Type B pancreatic cell (in vitro differentiated cells): ENCODE measurements around the gene DENND6A. TPM values are rescaled to one million over a fixed set of nuclear protein-coding genes. Genes with fewer than 3 reads are reported as not detected.

ENCODE experiments used
- DNase-seq: peaks from one replicate; pipeline ENCODE4 v3.0.0; 2021; ENCODE audit warnings: mixed read lengths; ENCODE audit not compliant: unreplicated experiment; ENCODE audit errors: extremely low spot score
- H3K27ac Mint-ChIP-seq: 2 replicates; pipeline ENCODE4 v1.8.0; 2021; ENCODE audit warnings: mild to moderate bottlenecking, mixed read lengths
- H3K27me3 Mint-ChIP-seq: 2 replicates; pipeline ENCODE4 v1.8.0; 2021; ENCODE audit warnings: mixed read lengths
- H3K36me3 Mint-ChIP-seq: 2 replicates; pipeline ENCODE4 v1.8.0; 2021; ENCODE audit warnings: mixed read lengths
- H3K4me1 Mint-ChIP-seq: one replicate; pipeline ENCODE4 v1.8.0; 2021; ENCODE audit warnings: mixed read lengths; ENCODE audit not compliant: unreplicated experiment
- H3K4me3 Mint-ChIP-seq: 2 replicates; pipeline ENCODE4 v1.8.0; 2021; ENCODE audit warnings: mild to moderate bottlenecking, mixed read lengths
- H3K9me3 Mint-ChIP-seq: 2 replicates; pipeline ENCODE4 v1.8.0; 2021; ENCODE audit warnings: mixed read lengths
- total RNA-seq: library from RNA; stranded (reverse); gene quantifications from 2 replicates; pipeline ENCODE4 v1.2.1, GENCODE V29; 2021; ENCODE audit warnings: low replicate concordance
- TF ChIP-seq, protein P1 (sequence below): fragments of 200-600 bp; sonication (generic); conservative IDR thresholded peaks from 2 replicates; pipeline ENCODE4 v1.5.0; 2021; ENCODE audit warnings: antibody characterized with exemption, mild to moderate bottlenecking

Gene DENND6A
- total RNA-seq, 1 donor from 2014 or later = 31.2 TPM

DNA sequence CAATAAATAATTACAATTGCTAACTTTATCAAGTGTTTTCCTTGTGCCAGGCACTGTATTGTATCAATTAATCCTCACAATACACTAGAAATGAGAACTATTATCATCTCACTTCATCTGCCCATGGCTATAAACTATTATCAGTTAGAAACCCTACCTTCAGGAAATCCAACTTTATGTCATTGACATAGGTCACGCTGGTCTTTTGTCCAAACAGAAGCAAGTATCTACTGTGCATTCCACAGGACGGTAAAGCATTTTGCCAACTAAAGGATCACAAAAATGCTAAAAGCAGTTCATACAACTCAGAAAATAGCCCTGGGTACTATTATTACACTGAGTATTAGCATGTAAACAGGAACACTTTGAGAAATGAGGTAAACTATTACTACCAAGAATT is 9.6 kb downstream of the DENND6A start:
- TF ChIP-seq, protein P1, sequence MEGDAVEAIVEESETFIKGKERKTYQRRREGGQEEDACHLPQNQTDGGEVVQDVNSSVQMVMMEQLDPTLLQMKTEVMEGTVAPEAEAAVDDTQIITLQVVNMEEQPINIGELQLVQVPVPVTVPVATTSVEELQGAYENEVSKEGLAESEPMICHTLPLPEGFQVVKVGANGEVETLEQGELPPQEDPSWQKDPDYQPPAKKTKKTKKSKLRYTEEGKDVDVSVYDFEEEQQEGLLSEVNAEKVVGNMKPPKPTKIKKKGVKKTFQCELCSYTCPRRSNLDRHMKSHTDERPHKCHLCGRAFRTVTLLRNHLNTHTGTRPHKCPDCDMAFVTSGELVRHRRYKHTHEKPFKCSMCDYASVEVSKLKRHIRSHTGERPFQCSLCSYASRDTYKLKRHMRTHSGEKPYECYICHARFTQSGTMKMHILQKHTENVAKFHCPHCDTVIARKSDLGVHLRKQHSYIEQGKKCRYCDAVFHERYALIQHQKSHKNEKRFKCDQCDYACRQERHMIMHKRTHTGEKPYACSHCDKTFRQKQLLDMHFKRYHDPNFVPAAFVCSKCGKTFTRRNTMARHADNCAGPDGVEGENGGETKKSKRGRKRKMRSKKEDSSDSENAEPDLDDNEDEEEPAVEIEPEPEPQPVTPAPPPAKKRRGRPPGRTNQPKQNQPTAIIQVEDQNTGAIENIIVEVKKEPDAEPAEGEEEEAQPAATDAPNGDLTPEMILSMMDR = no peak
- Mint-ChIP-seq H3K9me3 (no peaks in the 10 kb centered on the region), H3K4me1 (peaks cover 14% of the 10 kb centered on the region), H3K27ac (no peak overlapping the region), H3K36me3 (peaks cover 19% of the 10 kb centered on the region), H3K4me3 (no peak overlapping the region), H3K27me3 (no peaks in the 10 kb centered on the region)
- no peak for DNase-seq

DNA sequence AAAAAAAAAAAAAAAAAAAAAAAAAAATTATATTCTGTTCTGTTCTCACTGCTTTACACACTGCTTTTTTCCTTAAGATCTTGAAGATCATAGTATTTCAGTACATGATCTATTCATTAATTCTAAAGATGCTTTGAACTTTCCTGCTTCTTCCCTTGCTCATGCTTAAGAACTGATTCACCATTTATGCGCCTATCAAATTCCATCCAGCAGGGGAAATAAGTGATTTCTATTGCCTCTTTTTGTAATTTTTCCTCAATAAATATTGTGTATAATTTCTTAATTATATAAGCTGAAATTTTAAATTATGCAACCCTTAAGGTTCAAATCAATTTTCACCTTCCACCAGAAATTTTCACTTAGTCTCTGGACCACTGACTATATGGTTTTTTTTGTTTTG is 10.6 kb downstream of the DENND6A start:
- H3K27ac Mint-ChIP-seq = no peak overlapping the region
- TF ChIP-seq, protein P1 = peak; percentile 63
- no peaks in the 10 kb centered on the region for H3K27me3 Mint-ChIP-seq
- H3K4me1 Mint-ChIP-seq = peaks cover 11% of the 10 kb centered on the region
- peaks cover 19% of the 10 kb centered on the region for H3K36me3 Mint-ChIP-seq
- no peaks in the 10 kb centered on the region for H3K9me3 Mint-ChIP-seq
- DNase-seq = no peak
- H3K4me3 Mint-ChIP-seq = no peak overlapping the region

DNA sequence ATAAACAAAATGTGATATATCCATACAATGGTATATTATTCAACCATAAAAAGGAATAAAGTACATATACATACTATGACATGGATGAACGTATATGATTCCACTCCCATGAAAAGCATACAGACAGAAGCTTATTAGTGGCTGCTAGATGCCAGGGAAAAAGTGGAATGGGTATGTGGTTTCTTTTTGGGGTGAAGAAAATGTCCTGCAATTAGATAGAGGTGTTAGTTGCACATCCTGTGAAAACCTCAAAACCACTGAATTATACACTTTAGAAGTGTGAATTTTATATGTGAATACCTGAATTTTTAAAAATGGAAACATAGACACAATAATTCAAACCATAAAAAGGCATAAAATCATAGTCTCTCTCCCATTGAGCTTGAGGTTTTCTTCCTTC is 11.2 kb downstream of the DENND6A start:
- Mint-ChIP-seq H3K36me3 (peaks cover 14% of the 10 kb centered on the region), H3K4me1 (peaks cover 5% of the 10 kb centered on the region), H3K27ac (no peak overlapping the region), H3K27me3 (no peaks in the 10 kb centered on the region), H3K9me3 (no peaks in the 10 kb centered on the region), H3K4me3 (no peak overlapping the region)
- TF ChIP-seq, protein P1 = no peak
- no peak for DNase-seq

DNA sequence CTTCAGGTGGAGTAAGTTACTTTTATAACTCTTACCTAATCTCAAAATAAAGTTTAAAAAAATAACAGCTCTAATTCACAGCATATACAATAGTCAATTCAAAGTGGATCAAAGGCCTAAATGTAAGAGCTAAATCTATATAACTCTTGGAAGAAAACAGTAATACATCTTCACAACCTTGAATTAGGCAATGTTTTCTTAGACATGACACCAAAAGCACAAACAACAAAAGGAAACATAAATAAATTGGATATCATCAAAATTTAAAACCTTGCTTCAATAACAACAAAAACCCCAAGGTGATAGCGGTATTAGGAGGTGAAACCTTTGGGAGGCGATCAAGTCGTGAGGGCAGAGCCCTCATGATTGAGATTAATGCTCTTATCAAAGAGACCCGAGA is 12.8 kb downstream of the DENND6A start:
- no peak for DNase-seq
- H3K27ac Mint-ChIP-seq = no peak overlapping the region
- H3K9me3 Mint-ChIP-seq = no peaks in the 10 kb centered on the region
- H3K36me3 Mint-ChIP-seq = peaks cover 19% of the 10 kb centered on the region
- TF ChIP-seq, protein P1 = no peak
- peaks cover 4% of the 10 kb centered on the region for H3K4me1 Mint-ChIP-seq
- no peak overlapping the region for H3K4me3 Mint-ChIP-seq
- H3K27me3 Mint-ChIP-seq = no peaks in the 10 kb centered on the region

DNA sequence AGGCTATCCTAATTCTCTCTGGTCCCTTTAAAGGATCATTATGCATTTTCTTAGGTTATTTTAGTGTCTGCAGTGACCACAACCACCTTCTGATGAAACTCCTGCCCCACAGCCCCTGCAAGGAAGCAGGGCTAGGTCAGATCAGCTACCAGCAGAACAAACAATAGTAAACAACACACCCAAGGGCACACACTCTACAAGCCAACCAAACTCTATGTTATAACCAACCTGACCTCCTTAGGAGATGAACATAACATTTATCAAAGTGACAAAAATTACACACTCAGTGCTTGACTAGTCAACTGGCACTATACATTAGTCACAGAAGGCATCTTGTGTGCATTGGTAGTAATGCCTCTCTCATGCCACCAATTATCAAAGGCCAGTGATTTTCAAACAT is 17.3 kb downstream of the DENND6A start:
- Mint-ChIP-seq H3K27ac (peak overlapping the region; percentile 58), H3K4me1 (peaks cover 4% of the 10 kb centered on the region), H3K9me3 (no peaks in the 10 kb centered on the region), H3K4me3 (no peak overlapping the region), H3K36me3 (peaks cover 19% of the 10 kb centered on the region), H3K27me3 (no peaks in the 10 kb centered on the region)
- no peak for DNase-seq
- TF ChIP-seq, protein P1 = no peak

DNA sequence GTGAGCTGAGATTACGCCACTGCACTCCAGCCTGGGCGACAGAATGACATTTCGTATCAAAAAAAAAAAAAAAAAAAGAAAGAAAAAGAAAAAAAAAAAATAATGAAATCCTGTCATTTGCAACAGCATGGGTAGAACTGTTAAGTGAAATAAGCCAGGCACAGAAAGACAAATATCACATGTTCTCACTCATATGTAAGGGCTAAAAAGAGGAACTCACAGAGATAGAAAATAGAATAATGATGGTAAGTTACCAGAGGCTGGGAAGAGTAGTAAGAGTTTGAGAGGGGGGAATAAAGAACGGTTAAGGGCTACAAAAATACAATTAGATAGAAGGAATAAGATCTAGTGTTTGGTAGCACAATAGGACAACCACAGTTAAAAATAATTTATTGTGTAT is 19.7 kb downstream of the DENND6A start:
- H3K27me3 Mint-ChIP-seq = no peaks in the 10 kb centered on the region
- no peak overlapping the region for H3K4me3 Mint-ChIP-seq
- TF ChIP-seq, protein P1 = no peak
- no peak for DNase-seq
- no peak overlapping the region for H3K27ac Mint-ChIP-seq
- H3K36me3 Mint-ChIP-seq = peaks cover 12% of the 10 kb centered on the region
- peaks cover 4% of the 10 kb centered on the region for H3K4me1 Mint-ChIP-seq
- H3K9me3 Mint-ChIP-seq = no peaks in the 10 kb centered on the region
